ENCODE measurements around the gene NOVA2.

DNA sequence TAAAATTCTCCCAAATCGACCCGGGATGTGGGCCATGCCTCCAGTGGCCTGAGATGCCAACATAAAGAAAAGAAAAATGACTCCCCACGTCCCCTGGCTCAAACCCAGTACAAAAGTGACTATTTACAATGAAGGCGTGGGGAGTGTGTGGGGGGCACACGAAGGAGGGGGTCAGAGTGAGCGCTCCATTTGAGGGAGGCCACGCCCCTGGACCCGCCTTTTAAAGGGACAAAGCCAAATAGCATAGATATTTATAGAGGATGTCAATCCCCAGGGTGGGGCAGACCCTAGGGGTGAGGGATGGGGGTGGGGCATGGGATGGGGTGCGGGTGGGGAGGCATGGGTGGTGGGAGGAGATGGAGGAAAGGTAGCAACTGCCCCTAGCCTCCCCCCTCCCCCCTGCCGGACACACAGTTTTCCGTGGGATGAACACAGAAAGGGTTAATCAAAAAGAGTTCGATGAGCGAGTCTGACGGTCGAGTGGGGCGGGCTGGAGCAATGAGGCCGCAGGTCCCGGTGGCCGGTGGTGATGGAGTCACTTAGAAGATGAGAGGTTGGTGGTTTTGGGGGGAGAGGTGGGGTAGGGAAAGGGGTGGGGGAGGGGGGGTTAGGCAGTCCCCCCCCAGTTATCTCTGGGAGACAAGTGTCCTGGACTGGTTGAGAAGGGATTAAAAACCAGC is 39.0 kb downstream of the NOVA2 start:
- TF ChIP-seq, protein P1, sequence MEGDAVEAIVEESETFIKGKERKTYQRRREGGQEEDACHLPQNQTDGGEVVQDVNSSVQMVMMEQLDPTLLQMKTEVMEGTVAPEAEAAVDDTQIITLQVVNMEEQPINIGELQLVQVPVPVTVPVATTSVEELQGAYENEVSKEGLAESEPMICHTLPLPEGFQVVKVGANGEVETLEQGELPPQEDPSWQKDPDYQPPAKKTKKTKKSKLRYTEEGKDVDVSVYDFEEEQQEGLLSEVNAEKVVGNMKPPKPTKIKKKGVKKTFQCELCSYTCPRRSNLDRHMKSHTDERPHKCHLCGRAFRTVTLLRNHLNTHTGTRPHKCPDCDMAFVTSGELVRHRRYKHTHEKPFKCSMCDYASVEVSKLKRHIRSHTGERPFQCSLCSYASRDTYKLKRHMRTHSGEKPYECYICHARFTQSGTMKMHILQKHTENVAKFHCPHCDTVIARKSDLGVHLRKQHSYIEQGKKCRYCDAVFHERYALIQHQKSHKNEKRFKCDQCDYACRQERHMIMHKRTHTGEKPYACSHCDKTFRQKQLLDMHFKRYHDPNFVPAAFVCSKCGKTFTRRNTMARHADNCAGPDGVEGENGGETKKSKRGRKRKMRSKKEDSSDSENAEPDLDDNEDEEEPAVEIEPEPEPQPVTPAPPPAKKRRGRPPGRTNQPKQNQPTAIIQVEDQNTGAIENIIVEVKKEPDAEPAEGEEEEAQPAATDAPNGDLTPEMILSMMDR (IDR thresholded peaks at IDR 0.05; ENCODE audit: borderline replicate concordance, extremely low read depth, low read length, poor library complexity, severe bottlenecking): no peak
- no peak for TF ChIP-seq EZH2 (IDR thresholded peaks at IDR 0.05; ENCODE audit: borderline replicate concordance, low read depth, low read length, severe bottlenecking)

Measured in DND-41 (cell line).